HT1080 (cell line): ENCODE data around the gene GPX3. TPM values are rescaled to one million over a fixed set of nuclear protein-coding genes. Genes with fewer than 3 reads are reported as not detected.
A peak's percentile ranks its signal among the peaks of the same experiment; 100 is the strongest.

ENCODE experiments used
- DNase-seq: peaks from one replicate; pipeline ENCODE4 v3.0.0-alpha.2; 2015; ENCODE audit warnings: low read depth
- total RNA-seq: library from RNA; depleted of rRNA; stranded (reverse); fragments of >200 nt; shearing (Covaris generic); gene quantifications from 2 replicates; pipeline ENCODE4 v1.2.3, GENCODE V29; 2014

The GPX3 gene
- total RNA-seq, 1 experiment from 2014 or later, result 0.27 TPM

DNA sequence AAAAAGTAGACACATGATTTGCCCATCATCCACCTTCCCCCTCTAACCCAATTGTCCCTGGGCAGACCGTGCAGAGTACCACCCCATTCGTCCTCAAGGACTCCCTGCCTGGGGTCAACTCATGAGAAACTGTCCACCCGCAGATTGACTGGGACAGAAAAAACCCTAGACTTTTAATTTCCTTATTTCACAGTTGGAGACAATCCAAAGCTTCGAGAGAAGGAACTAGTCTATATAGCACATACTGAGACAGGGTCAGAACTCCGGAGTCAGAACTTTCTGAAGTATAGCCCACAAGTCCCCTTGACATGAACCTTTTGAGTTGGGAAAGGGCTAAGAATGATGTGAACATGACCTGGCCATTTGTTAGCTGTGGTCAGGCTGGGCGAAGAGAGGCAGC lies 7.5 kb upstream of the GPX3 start:
- no peak for DNase-seq

DNA sequence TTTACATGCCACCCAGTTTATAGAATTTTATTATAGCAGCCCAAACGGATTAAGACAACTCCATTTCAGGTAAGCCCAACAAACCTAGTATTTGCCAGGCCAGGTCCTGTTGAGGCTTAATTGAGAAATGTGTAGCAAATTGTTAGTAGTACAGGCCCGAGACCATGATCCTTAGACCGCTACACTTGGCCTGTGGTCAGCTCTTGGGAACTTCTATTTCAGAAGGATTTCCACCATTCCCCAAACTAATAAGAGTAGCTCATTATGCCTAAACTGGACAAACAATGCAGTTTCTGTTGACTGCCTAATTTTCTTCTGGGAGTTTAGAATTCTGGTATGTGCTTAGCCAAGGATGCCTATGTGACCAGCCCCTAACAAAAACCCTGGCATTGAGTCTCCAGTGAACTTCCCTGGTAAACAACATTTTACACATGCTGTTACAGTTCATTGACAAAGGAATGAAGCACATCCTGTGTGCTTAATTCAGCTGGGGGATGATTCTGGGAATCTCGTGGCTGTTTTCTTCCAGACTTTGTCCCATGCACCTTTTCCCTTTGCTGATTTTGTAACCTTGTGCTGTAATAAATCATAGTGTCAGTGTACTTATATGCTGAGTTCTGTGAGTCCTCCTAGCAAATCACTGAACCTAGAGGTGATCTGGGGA lies 5.6 kb upstream of the GPX3 start:
- no peak for DNase-seq

DNA sequence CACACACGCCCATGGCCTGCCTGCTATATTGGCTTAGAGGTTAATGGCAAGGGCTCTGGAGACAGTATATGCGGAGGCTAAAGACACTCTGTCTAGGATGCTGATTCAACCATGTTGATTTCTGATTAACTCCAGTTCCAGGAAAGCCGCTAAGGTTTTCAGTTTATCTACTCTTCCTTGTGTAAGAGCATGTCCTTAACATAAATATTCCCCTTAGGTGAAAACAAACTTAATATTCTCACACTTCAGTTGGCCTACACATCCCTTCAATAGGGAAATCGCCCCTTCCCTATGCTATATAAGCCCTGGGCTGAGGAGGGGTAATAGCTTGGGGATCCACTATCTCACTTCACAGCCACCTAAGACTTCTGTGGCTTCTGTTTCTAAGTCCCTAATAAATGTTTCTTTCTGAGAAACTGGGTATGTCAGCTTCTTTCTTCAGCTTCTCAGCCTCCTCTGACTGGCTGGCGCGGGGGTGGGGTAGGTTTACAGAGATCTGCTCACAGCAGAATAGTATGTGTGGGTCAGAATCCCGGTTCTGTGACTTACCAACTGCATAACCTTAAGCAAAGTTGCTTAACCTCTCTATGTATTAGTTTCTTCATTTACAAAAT lies 4.3 kb upstream of the GPX3 start:
- no peak for DNase-seq

DNA sequence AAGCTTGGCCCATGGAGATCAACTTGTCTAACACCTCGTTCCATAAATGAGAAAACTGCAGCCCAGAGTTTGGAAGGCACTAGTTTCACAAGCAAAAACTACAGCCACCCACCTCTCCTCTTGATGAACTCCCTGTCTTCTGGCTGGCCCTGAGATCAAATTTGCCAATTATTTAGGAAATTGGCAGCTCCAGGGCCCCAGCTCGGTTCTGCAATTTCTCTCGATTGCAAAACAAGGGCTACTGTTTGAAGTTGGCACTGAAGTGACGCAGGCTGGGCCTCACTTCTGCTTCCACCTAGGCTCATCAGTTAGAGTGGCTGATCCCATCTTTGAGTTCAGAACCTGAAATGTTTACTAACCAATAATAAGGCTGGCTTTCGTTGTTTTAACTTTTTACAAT lies 3.7 kb upstream of the GPX3 start:
- no peak for DNase-seq

DNA sequence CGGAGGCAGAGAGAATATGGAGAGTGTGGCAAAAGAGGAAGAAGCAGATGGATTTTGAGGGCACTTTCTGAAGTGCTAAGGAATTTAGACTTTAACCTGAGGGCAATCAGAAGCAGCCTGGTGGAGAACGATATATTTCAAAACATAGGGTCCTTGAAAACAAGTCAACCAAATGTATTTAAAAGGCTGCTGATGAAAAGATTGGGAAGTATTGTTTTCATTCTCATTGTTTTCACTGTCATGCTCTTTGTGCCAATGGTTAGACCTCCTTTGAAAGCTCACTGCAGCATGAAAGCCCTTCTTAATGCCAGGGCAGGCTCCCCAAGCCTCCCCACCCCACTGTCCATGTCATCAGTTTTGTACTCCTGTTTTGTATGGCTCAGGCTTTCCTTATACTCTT lies 2.5 kb upstream of the GPX3 start:
- DNase-seq, result no peak

DNA sequence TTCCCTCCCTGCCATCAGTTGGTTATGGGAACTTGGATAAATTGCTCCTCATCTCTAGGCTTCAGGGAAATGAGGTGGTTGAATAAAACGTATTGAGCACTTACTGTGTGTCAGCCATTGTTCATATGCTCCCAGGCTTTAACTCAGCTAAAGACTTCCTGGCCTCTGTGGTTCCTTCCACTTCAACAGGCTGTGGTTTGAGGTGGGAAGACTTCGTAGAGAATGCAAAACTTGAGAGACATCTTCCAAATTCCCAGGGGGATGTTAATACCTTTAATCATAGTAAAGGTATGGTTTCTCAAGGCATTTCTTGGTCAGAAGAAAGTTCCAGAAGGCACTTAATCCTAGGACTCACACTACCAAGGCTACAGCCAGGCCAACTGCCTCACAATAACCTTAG lies 1.5 kb upstream of the GPX3 start:
- DNase-seq, result no peak

DNA sequence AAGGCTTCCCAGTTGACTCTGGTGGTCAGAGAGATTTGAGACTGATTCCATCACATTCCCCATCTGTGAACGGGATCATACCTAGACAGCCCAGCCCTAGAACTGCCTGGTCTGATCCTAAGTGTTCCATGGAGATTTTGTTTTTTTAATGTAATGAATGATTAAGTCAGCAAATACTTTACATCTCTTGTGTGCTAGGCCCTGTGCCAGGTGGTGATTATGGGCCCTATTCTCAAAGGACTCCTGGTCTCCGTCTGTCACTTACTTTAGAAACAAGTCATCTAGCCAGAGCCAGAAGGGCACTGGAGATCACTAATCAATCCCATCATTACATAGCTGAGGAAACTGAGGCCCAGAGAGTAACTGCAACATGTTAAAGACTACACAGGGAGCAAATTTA lies 1.1 kb upstream of the GPX3 start:
- DNase-seq, result no peak

DNA sequence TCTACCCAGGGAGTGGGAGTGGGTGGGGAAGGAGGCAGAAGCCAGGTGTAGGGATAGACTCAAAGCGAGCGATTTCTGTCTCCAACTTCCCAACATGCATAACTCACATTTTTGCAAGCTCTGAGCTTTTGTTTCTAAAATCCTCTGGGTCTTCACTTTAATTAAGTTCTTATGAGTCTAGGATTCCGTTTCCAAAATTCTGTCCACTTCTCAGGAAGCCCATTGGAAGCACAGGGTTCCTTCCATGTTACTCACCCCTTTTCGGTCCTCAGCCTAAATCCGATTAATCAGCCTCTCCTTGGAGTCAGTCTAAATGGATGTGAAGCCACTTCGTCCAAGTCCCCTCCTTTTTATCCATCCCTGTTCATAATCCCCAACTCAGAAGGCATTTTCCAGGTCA lies 1.4 kb downstream of the GPX3 start:
- DNase-seq, result no peak

DNA sequence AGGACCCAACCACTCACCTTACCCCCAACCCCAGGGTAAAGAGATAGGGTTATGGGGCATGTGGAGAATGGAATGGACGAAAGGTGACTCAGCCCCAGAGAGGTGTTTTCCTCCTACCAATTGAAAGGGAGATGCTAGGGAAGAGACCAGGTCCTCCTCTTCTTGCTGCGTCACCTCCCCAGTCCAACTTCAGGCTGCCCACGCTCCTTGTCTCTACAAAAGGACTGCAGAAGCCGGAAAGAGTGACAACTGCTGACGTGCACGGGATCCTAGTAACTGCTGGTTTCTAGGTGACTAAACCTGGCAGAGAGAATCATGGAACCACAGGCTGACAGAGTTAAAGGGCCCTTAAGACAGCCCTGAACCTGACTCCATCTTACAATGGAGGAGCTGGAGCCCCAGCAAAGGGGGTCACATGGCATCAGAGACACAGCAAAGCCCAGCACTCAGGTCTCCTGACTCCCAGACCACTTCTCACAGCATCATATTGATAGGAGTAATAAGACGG lies 2.2 kb downstream of the GPX3 start:
- peak; percentile 45 for DNase-seq

DNA sequence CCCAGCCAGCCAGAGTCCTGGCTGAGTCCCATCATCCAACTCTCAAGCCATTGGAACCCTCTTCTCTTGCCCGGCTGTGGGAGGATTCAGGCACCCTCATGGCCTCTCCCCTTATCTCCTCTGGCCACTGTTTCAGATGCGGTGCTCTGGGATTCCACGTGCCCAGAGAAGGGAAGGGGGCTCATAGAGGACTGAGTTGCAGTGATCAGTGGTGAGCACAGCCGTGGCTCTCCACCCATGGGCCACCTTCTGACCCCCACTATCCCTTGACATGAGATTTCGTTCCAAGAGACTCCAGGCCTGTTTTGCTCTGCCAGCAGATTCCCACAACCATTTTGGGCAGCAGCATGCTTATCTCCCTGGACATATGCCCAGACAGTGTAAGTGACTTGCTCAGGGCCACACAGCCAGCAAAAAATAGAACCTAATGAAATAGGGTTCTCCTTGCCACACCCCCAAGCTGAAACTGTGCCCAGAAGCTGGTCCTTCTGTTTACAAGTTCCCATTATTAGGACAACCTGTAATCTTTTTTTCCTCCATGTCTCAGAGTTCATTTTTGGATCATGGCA lies 2.7 kb downstream of the GPX3 start:
- DNase-seq, result no peak

DNA sequence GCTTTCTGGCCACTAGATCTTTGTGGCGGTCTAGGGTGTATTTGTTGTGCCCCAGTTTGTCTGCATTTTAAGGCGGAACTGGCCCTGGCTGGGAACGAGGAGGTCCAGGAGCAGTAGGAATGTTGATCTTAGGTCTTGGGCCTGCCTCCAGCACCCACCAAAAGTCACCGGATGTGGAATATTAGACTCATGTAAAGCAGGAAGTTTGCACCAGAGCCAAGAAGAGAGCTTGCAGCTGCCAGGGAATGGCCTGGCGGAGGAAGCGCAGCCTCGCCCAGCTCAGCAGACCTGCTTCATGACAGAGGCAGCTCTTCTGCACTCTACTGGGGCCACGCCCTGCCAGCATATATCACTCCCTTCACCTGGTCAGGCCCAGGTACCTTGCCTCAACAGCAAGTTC lies 3.3 kb downstream of the GPX3 start:
- peak; percentile 78 for DNase-seq

DNA sequence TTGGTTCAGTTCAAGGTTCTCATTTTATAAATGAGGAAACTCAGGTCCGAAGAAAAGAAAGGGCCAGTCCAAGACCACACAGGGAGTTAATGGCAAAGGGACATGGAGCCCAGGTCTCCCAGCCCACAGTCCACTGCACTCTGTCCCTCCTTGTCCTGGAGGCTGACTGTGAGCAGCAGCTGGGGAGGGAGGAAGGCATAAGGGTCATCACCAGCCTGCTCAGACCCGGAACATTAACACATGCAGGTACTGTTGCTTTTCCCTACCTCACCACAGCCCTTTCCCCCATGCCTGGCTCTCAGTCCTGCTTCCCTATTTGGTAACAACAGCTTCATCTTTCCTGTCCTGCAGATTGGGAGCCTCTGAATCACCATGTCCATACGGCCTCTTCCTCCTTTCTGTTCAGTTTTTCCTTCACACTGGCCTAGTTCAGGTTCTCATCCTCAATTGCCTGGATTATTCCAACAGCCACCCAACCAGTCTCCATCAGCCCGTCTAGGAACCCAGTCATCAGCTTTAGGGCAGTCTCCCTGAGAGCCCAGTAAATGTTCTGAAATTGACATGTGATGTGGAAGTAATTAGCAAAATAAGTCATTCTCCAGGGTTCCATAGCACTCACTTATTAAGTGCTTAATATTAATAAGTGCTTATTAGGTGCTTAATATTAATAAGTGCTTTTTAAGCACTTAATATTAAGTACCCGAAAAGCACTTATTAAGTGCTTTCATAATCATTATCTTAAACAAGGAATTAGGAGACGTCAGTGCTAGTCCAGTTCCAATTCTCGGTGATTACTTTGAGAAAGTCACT lies 4.3 kb downstream of the GPX3 start:
- DNase-seq, result no peak

DNA sequence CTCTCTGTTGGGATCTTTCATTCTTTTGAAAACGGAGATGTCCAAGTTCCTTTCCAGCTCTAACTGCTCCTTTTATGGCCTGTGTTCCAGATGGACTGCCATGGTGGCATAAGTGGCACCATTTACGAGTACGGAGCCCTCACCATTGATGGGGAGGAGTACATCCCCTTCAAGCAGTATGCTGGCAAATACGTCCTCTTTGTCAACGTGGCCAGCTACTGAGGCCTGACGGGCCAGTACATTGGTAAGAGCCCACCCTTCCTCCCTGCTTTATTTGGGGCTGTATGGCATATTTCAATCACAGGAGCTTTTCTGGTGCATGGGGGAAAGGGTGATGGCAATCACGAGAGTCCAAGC lies 4.8 kb downstream of the GPX3 start:
- DNase-seq, result no peak

DNA sequence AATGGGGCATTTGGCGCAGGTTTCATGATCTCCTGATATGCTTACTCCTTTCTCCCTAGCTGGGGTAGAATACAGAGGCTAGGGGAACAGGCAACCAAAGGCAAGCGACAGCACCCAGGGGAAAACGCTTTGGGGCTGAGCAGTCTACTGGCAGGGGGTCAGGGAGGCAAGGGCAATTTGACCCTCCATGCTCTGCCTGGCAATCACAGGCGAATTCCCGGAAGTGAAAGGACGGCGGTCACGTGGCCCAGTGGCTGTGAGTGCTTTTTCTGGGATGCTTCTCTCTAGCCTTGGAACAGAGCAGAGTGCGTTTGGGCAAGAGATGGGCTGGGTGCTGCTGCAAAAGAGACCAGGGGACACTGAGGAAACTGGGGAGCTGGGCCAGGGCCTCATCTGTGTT lies 5.7 kb downstream of the GPX3 start:
- DNase-seq, result no peak

DNA sequence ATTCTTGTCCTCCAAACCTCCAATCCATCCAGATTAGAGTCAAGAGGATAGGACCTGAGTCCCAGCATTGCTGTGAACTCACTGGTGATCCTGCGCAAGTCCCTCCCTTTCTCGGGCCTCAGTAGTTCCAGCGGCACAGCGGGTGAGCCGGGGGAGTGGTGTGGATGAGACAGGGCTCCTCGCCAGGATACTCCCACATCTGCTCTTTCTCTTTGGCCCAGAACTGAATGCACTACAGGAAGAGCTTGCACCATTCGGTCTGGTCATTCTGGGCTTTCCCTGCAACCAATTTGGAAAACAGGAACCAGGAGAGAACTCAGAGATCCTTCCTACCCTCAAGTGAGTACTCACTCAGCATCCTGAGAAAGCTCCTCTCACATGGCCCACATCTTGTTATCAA lies 6.3 kb downstream of the GPX3 start:
- DNase-seq, result no peak

DNA sequence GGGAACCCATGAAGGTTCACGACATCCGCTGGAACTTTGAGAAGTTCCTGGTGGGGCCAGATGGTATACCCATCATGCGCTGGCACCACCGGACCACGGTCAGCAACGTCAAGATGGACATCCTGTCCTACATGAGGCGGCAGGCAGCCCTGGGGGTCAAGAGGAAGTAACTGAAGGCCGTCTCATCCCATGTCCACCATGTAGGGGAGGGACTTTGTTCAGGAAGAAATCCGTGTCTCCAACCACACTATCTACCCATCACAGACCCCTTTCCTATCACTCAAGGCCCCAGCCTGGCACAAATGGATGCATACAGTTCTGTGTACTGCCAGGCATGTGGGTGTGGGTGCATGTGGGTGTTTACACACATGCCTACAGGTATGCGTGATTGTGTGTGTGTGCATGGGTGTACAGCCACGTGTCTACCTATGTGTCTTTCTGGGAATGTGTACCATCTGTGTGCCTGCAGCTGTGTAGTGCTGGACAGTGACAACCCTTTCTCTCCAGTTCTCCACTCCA lies 7.6 kb downstream of the GPX3 start:
- no peak for DNase-seq

DNA sequence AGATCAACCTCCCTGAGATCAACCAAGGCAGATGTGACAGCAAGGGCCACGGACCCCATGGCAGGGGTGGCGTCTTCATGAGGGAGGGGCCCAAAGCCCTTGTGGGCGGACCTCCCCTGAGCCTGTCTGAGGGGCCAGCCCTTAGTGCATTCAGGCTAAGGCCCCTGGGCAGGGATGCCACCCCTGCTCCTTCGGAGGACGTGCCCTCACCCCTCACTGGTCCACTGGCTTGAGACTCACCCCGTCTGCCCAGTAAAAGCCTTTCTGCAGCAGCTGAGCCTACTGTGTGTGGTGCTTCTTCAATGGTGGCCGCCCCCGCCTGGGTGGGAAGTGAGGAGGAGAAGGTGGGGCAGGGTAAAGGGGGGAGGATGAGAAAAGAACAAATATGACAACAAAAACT lies 8.3 kb downstream of the GPX3 start:
- no peak for DNase-seq

DNA sequence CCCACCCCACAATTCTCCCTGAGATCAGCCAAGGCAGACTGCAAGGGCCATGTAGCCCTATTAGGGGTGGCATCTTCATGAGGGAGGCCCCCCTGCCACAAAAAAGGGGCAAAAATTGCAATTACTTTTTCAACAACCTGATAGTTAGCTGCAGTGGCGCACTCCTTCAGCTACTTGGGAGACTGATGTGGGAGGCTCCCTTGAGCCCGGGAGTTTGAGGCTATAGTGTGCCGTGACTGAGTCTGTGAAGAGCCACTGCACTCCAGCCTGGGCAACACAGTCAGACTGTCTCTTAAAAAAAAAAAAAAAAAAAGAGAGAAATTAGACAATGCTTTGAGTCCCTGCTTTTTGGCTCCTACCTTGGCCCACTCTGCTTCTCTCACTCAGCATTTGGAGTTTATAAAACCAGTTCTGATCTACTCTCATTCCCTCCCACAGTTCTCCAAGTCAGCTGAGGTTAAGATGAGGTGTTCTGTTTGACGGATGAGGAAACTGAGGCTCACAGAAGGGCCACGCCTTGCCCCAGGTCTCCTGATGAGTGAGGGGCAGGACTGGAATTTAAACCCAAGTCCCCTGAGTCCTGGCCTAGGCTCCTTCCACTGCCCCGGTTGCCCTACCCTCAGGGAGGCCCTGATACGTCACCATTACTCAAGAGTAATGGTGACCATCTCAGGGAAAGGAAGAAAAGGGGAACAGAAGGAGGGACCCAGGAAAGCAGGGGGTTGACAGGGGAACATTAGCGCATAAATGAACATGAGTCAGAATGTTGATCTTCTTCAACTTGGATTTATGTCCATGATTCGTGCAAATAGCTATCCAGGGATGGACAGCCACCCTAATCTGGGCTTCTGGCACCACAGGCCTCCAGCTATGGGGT lies 9.0 kb downstream of the GPX3 start:
- no peak for DNase-seq

DNA sequence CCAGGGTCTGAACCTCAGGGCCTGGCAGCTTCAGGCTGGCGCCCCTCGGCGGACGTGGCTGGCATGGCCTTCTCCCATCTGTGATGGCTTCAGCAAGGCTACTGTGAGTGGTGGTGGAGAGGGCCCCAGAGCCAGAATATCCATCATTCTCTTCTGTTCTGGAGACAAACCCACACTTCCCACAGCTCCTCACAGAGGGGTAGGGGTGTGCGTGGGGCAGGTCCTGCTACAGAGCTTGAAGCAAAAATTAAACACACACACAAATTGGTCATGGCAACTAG lies 9.6 kb downstream of the GPX3 start:
- no peak for DNase-seq

DNA sequence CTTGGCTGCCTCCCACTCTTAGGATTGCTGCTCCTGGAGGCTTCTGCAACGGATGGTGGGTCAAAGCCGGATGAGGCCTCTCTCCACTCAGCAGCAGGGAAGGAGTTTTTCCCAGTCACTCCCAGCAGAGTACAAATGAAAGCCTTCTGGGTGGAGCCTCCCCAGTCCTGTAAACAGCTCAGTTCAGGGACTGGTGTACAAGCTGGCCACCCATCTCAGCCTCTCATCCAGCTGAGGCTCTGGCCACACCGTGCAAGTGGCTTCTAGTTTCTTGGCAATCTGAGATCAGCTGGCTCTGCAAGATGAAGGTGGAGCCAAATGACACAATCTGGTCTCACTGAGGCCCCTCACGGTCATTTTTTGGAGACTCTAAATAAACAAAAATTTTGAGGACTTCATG lies 10.0 kb downstream of the GPX3 start:
- DNase-seq, result no peak

DNA sequence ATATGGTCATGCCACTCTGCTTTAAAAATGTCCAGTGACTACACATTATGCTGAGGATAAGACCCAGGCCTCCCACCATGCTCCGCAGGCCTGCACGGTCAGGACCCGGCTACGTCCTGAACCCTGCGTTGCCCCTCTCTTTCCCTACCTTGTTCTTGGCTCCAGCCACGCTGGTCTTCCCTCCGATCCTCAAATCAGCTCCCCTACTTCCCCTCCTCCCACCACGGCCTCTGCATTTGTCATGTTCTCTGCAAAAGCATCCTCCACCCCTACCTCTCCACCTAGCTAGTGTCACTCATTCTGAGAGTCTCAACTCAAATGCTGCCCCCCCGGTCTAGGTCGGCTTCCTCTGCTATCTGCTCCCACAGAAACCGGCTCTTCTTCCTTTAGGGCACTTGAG lies 11.2 kb downstream of the GPX3 start:
- DNase-seq, result no peak
